Measurements from ENCODE around the gene IPO8. TPM values are rescaled to one million over a fixed set of nuclear protein-coding genes. Genes with fewer than 3 reads are reported as not detected.

The IPO8 gene
- total RNA-seq, 1 experiment from 2014 or later, result 48.0 TPM

DNA sequence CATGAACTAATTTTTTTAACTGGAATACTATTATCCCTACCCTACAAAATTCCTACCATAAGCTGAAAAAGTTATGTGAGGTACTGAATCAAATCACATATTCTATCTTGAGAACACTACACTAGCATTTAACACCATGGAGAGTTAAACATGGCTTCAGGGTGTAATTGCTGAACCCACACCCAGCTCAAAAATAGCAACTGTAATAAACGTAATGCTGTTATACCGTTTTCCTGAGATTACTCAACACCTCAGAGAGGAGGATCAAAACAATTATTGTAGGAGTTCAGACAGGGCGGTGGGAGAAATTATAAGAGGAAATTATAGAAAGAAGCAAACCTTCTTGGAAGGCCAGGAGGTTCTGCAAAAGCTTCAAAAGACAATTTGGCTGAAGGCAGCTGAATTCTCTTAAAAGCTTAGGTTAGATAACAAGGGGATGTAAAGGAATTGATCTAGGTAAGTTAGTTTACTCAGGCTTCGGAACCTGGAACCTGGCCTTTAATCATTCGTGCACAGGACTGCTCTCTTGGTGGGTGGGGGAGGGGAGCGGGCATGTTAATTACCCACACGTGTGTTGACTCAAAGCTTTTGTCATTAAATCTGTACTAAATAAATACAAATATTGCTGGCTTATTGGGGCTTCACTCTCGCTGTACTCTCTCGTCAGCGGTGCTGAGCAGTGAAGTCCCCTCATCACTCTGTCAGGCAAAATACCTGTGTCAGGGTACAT lies 12.1 kb upstream of the IPO8 start:
- H3K36me3 Mint-ChIP-seq (ENCODE audit: insufficient read depth in 1 of 3, low read depth in 3 of 3), result peaks cover 29 to 51% (median 45%) of the 10 kb centered on the region in 3 experiments
- Histone ChIP-seq H3K9me3 (ENCODE audit: control insufficient read depth, low read depth, low read length) (no peaks in the 10 kb centered on the region), H3K4me1 (ENCODE audit: insufficient read depth, low read length) (no peaks in the 10 kb centered on the region), H3K79me1 (ENCODE audit: insufficient read depth, low read depth, low read length, poor library complexity, severe bottlenecking) (no peaks in the 10 kb centered on the region), H3T11ph (ENCODE audit: low read length) (no peak overlapping the region), H3K4ac (ENCODE audit: low read depth, low read length) (no peak overlapping the region), H2BK120ac (ENCODE audit: low read depth, low read length, poor library complexity, severe bottlenecking) (no peak overlapping the region), H3K56ac (ENCODE audit: insufficient read length, low read depth, low read length) (no peak overlapping the region), H3K23ac (ENCODE audit: insufficient read length, low read depth, low read length) (no peak overlapping the region), H4K8ac (replicated peaks; ENCODE audit: insufficient read length, low read depth, low read length) (no peak overlapping the region), H2BK15ac (ENCODE audit: low read depth, low read length) (no peak overlapping the region), H2BK12ac (ENCODE audit: insufficient read length, low read depth, low read length) (no peak overlapping the region), H4K20me1 (ENCODE audit: control insufficient read depth, insufficient read depth, insufficient read length) (no peaks in the 10 kb centered on the region), H2AK5ac (ENCODE audit: insufficient read length, low read length) (no peak overlapping the region), H3K27me3 (ENCODE audit: insufficient read depth, low read length) (no peaks in the 10 kb centered on the region), H3K9ac (ENCODE audit: extremely low read depth, insufficient read length, low read length) (no peak overlapping the region), H4K91ac (ENCODE audit: insufficient read length, low read depth, low read length) (no peak overlapping the region), H3K27ac (ENCODE audit: insufficient read length, low read depth, low read length) (no peak overlapping the region), H4K5ac (ENCODE audit: insufficient read length, low read depth, low read length) (no peak overlapping the region), H3K4me2 (ENCODE audit: insufficient read depth, insufficient read length, low read length) (no peak overlapping the region), H2BK20ac (ENCODE audit: low read depth, low read length, poor library complexity, severe bottlenecking) (no peak overlapping the region), H3K18ac (ENCODE audit: insufficient read length, low read depth, low read length) (no peak overlapping the region), H3K14ac (ENCODE audit: insufficient read depth, low read length) (no peak overlapping the region), H3K23me2 (ENCODE audit: insufficient read length, low read depth, low read length, poor library complexity, severe bottlenecking) (no peaks in the 10 kb centered on the region), H3K79me2 (ENCODE audit: insufficient read depth, low read length) (no peaks in the 10 kb centered on the region), H2AFZ (ENCODE audit: low read length) (no peak overlapping the region), H2BK5ac (ENCODE audit: insufficient read length, low read length) (no peak overlapping the region)
- peaks cover 6 to 8% of the 10 kb centered on the region in 2 experiments; a peak in 3 of 4 replicates for H3K4me1 Mint-ChIP-seq
- no peaks in the 10 kb centered on the region for H3K27me3 Mint-ChIP-seq (ENCODE audit: low read depth)
- H3K9me3 Mint-ChIP-seq, result peaks cover 0 to 4% of the 10 kb centered on the region in 2 experiments; a peak in 1 of 5 replicates
- no CpG with 5 or more reads among the region's 10 CpGs for WGBS (ENCODE audit: extremely low coverage, insufficient read length, low lambda C conversion rate)
- H3K27ac Mint-ChIP-seq, result peak overlapping the region in 1 of 3 experiments; percentile 33; a peak in 1 of 7 replicates
- TF ChIP-seq, protein P1, sequence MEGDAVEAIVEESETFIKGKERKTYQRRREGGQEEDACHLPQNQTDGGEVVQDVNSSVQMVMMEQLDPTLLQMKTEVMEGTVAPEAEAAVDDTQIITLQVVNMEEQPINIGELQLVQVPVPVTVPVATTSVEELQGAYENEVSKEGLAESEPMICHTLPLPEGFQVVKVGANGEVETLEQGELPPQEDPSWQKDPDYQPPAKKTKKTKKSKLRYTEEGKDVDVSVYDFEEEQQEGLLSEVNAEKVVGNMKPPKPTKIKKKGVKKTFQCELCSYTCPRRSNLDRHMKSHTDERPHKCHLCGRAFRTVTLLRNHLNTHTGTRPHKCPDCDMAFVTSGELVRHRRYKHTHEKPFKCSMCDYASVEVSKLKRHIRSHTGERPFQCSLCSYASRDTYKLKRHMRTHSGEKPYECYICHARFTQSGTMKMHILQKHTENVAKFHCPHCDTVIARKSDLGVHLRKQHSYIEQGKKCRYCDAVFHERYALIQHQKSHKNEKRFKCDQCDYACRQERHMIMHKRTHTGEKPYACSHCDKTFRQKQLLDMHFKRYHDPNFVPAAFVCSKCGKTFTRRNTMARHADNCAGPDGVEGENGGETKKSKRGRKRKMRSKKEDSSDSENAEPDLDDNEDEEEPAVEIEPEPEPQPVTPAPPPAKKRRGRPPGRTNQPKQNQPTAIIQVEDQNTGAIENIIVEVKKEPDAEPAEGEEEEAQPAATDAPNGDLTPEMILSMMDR (conservative IDR thresholded peaks at IDR 0.05), result no peak
- DNase-seq, result no peak
- H3K4me3 Mint-ChIP-seq, result no peak overlapping the region

Data from H9 (cell line).